Measurements from ENCODE around the gene CRYBG1.
A peak's percentile ranks its signal among the peaks of the same experiment; 100 is the strongest.

CRYBG1 gene, protein sequence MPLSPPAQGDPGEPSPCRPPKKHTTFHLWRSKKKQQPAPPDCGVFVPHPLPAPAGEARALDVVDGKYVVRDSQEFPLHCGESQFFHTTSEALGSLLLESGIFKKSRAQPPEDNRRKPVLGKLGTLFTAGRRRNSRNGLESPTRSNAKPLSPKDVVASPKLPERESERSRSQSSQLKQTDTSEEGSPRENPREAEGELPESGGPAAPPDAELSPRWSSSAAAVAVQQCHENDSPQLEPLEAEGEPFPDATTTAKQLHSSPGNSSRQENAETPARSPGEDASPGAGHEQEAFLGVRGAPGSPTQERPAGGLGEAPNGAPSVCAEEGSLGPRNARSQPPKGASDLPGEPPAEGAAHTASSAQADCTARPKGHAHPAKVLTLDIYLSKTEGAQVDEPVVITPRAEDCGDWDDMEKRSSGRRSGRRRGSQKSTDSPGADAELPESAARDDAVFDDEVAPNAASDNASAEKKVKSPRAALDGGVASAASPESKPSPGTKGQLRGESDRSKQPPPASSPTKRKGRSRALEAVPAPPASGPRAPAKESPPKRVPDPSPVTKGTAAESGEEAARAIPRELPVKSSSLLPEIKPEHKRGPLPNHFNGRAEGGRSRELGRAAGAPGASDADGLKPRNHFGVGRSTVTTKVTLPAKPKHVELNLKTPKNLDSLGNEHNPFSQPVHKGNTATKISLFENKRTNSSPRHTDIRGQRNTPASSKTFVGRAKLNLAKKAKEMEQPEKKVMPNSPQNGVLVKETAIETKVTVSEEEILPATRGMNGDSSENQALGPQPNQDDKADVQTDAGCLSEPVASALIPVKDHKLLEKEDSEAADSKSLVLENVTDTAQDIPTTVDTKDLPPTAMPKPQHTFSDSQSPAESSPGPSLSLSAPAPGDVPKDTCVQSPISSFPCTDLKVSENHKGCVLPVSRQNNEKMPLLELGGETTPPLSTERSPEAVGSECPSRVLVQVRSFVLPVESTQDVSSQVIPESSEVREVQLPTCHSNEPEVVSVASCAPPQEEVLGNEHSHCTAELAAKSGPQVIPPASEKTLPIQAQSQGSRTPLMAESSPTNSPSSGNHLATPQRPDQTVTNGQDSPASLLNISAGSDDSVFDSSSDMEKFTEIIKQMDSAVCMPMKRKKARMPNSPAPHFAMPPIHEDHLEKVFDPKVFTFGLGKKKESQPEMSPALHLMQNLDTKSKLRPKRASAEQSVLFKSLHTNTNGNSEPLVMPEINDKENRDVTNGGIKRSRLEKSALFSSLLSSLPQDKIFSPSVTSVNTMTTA (N-terminal part only)

DNA sequence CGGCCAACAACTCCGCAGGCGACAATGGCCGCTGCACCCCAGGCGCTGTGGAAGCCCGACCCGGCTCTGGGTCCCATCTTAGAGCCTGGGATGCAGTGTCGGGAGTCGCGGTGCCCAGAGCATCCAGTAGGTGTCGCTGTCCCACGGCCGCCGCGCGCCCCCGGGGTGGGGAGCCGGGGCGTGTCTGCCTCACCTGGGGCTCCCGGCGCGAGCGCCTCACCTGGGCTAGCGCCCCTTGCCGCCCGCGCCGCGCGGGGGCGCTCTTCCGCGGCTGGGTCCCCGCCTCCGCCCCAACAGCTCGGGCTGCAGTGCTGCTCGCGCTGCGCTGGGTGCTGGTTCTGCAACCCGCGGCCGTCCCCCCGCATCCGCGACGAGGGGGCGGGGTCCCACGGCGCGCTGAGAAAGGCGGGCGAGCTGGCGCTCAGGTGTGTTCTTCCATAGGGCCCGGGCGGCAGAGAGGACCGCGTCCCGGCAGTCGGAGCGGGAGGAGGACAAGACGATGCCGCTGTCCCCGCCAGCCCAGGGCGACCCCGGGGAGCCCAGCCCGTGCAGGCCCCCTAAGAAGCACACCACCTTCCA, at the start of gene CRYBG1:
CRYBG1 (plus strand) TSS at position 308 of the 579 bp plus-strand sequence; CDS start at position 500, 192 bp downstream.
- peak; percentile 61 for DNase-seq

DNA sequence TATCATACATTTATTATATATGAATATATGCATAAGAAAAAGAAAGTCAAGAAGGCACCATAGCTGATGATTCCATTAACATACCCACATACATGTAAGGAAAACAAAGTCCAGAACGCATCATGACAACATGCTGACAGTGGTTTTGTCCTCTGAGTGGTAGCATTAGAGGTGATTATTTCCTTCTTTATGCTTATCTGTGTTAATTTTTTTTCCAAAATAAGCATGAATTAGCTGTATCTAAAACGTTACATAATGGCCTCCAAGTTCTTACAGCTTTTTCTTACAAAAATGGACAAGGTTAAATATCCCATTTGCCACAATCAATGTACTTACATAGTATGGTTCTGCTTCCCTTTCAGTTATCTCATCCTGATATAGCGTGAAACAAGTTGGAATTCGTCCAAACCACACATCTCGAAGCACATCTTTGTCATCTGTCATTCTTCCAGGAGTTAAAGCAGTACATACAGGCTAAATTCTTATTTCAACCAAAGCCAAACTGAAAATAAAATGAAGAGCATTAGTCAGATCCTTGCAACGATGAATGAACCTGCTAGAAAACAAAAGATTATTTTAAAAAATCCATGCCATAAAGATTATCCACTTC, 44.6 kb upstream of the CRYBG1 start:
- DNase-seq = no peak

DNA sequence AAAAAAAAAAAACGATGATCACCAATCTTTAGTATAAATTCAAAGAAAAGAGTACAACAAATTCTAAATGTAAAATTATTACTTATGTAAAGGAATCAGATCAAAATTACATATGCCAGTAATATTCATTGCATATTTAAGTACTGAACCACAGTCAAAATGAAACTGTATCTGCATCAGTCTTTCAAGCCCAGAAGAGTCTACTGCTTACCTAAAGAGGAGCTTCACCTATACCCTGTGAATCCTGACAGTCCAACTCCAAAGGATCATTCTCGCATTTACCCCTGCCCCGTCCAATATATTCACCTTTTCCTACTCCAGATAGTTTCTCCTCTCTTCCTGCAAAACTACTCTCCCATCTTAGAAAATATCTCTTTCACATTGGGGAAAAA, 44.1 kb upstream of the CRYBG1 start:
- no peak for DNase-seq

DNA sequence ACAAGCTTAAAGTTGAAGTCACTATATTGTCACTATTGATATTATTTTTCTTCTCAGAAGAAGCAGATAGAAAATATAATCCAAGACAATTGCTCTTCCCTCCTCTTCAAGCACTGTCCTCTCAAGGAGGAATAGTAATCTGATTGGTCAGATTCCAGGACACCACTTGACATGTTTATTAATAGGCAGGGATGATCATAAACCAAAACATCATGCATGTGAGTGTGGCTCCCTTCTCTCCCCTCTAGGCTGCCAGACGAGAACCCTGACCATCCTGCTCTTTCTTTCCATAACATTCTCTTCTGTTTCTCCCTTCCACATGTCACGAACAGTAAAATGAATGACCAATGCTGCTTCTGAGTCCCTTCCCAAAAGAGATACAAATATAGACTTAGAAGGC, 42.5 kb upstream of the CRYBG1 start:
- no peak for DNase-seq

DNA sequence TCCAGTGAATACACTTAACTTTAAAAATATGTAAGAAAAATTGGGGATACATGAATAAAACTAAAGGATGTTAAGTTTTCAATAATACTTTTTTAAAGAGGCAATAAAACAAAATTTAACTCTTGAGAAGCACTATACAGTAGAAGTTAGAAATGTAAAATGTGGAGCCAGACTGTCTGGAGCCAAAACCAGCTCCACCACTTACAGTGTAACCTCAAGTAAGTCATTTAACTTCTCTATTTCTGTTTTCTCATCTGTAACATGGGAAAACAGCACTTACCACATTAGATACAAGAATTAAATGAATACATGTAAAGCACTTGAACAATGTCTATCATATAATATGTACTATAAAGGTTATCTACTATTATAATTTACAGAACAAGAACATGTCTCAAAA, 41.7 kb upstream of the CRYBG1 start:
- no peak for DNase-seq

DNA sequence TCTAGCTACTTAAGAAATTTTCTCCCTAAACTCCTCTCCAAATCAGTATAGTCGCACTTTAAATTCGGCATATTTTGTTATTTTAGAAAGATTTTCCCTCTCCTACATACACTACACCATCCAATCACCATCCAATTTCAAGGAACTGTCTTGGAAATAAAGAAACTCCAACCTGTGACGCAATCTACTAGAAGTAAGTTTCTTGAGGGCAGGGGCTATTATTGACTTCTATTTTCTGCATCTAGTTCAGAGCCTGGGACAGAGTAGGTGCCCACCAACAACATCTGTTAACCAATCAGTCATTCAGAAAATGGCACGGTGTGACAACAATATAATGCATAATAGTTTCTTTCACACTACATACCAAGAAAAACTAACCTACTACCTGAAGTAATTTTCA, 38.6 kb upstream of the CRYBG1 start:
- DNase-seq = no peak

DNA sequence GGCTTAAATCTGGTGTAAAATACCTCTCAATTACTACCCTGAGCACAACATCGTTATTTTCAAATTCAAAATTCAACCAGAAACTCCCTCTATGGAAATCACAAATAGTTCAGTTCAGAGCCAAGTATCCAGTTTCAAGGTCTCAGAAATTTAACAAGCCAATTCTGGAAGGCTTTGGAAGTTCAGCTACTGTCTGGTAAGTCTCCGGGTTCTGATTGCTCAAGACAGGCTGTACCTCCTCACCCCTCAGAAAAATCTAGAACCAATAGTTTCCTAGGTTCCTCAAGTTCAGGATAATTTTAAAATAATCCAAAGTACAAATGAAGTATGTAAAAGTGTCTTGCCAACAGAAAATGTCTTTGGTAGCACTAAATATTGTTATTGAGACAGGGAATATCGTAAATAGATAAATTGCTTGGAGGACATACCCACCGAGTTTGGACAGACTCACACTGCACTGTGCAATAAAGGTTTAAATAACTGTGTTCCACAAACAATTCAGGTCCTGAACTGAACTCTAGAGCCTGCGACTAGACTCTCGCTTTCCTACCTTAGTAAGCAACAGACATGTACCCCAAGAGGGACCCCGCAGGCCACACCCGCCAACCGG, 35.7 kb upstream of the CRYBG1 start:
- DNase-seq = no peak

DNA sequence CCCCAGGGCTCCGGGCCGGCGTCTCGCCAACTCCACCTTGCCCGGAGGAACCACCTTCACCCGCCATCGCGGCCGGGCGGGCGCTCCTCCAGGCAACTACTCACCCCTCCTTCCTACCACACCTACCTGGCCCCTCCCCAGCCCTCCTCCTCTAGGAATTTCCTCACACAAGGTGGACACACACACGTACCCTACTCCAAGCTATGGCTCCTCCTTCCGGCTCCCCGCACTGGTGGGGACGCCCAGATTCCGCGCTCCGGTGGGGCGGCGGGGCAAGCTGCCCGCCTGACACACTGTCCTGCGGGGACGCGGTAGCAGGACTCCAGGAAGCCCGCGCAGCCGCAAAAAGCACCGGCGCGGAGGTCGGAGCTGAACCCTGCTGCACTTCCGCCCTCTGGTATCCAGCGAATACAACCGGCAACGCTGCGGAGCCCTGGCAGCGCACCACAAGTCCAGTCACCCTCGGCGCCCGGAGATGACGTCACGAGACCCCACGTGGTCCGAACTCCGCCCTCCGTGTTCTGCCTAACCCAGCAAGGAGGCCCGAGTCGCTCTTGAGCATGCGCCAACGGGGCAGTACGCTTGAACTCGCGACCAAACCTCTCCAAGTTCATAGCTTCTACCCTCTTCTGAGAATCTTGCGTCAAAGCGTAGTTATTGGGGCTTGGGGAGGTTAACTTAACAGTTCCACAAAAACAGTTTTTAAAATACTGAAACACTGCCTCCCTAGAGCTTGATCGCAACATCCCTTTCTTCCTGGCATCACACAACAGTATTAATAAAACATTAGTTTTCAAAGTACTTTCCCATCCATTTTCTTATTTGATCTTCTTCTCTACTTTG, 35.0 kb upstream of the CRYBG1 start, which contains the start of gene ATG5:
ATG5 (minus strand) TSS at position 425 of the 843 bp plus-strand sequence. CDS start 9,552 bp downstream, outside the sequence.
- DNase-seq = peak; percentile 100

DNA sequence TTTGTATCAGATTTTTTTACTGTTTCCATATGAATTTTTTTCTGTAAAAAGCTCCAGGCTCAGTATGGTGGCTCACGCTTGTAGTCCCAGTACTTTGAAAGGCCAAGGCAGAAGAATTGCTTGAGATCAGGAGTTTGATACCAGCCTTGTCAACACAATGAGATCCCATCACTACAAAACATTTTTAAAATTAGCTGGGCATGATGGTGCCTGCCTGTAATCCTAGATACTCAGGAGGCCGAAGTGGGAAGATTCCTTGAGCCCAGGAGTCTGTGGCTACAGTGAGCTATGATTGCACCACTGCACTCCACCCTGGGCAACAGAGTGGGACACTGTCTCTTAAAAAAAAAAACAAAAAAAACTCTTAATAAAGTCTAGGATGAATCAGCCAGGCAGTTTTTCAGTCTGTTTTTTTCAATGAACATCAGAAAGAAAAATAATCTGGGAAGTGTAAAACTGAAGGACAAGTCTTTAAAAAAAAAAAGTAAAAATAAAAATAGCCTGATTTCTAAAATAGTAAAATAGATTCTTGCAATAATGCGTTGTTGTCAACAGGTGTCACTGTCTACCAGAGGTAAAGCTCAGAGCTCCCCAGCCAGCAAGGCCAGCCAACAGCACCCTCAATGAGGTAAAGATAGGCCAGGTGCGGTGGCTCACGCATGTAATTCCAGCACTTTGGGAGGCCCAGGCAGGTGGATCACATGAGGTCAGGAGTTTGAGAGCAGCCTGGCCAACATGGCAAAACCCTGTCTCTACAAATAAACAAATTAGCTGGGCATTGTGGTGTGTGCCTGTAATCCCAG, 25.7 kb upstream of the CRYBG1 start:
- DNase-seq = peak; percentile 45

DNA sequence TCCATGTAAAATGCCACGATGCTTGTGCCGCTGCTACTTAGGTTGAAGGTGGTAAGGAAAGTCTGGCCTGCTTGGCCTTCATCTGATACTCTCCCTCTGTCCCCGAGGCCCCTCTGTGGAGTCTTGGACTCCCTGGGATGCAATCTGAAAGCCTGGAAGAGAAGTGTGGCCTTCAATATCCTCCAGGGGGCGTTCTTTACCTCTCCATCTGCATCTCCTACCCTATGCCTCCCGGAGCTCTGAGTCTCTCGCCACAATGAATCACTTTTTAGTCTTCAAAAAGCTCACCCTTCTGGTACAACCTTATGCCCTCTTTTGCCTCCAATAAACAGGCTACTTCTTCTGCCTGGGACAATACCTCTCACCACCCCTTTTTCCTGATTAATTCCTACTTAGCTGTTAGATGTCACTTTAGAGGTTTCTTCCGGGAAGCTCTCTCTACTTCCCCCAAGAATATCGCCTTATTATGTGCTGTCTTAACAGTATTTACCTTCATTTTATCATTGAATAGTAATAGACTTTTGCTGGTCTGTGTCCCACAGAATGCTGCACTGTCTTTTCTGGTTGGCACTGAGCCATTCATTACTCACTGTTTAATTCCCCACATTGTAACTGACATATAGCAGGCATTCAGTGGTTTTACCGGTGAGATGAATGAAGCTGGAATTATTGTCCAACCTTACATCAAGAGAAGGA, 21.0 kb upstream of the CRYBG1 start:
- peak; percentile 33 for DNase-seq

DNA sequence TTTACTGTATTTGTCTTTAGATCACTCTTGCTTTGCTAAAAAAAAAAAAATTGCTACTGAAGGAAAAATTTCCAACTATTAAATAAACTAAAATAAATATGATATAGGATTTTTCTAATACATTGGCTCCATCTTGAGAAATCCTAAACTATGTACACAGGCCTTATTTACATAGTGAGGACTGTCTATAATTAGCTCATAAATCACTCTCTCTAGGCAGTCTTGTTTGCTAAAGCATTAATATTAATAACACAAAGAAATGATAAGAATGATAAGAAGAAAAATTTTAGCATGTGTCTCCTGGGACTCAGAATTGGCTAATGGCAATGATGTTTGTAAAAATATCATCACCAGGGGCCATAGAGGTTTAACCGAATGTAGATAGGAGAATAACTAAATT, 13.3 kb upstream of the CRYBG1 start:
- no peak for DNase-seq

DNA sequence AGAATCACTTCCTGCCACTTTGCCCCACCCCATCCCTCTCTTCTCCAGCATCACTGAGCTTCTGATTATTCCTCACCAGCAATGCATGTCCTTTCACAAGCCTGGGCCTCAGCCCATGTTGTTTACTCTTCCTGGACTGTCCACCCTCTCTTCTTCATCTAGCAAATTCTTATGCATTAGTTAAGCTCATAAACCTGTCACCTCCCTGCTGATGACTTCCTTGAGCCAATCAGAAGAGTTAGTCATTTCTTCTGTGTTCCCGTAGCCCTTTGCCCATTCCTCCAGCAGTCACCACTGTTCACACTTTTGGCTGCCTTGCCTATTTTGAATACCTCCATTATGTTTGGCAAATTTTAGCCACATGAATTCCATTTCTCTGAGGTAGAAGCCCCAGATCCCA, 4.1 kb upstream of the CRYBG1 start:
- no peak for DNase-seq

DNA sequence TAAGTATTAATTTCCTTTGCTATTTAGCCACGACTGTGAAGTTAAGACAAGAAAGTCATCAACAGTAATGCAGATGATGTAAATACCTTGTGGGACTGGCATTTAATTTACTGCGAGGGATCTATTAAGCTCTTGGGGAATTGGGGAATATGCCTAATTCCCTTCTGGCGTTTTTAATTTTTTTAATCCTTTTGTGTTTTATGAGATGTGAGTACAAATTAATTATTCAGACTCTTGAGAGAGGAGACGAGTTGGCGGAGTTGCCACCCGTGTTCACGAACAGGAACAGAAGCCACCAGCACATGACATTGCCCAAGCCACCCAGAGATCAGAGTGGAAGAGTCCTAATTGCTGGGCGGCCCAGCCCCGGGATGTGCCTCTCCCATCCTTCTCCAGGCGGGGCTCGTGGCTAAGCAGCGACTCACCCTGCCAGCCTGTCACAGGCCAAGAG, 533 bp upstream of the CRYBG1 start:
- no peak for DNase-seq

DNA sequence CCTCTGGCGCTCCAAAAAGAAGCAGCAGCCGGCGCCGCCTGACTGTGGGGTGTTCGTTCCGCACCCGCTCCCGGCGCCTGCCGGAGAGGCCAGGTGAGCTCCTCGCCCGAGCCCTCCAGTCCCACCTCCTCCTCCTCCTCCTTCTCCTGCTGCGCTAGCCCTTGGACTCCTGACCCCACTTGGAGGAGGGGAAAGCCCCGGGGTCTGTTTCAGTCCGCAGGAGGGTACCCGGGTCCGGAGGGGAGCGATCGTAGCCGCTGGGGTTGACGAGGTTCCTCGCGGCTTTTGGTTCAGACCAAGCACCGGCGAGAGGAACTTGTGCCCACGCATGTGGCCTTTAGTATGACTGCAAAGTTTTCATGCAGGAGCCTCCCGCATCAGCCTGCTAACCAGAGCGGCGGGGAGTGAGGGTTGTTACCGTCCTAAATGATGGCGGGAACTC, 493 bp downstream of the CRYBG1 start:
- peak; percentile 25 for DNase-seq

DNA sequence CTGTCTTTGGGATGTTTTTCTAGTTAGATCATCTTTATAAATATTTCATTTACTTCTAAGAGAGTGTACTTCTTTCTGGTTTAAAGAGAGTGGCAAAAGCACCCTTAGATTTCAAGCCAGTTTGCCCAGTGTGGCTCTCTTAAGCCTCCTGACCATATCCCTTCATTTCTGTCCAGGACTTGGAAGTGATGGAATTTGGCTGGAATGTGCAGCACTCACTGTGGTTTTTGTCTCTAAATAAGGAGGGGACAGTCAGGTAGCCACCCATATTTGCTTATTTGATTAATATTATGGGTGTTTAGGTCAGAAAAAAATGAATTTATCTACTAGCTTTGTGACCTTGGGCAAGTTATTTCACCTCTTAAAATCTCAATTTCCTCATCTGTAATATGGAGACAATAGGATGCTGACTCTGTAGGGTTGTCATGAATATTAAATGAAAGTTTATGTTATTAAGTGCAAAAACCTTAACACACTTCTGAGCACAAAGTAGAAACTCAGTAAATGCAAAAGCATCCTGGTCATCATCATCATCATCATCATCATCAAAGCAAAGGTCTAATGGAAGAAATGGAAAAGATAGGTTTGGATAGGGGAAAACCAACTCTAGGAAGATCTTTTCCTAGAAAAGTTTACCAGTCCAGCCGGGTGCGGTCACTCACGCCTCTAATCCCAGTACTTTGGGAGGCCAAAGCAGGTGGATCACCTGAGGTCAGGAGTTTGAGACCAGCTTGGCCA, 3.1 kb downstream of the CRYBG1 start:
- no peak for DNase-seq

DNA sequence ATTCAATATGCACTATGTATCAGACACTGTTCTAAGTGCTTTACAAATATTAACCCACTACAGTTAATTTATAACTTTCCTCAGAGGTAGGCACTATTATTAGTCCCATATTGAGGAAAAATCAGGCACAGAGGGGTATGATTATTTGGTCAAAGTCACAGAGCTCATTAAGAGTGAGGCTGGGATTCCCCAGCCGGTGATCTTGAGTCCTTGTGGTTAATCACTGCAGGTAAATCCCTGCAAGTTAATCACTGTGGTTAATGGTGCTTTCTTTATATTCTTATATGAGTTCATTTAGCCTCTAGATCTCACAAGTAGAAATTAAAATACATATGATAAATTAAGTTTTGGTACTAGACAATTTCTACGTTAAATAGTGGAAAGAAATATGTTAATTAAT, 9.2 kb downstream of the CRYBG1 start:
- DNase-seq = no peak

DNA sequence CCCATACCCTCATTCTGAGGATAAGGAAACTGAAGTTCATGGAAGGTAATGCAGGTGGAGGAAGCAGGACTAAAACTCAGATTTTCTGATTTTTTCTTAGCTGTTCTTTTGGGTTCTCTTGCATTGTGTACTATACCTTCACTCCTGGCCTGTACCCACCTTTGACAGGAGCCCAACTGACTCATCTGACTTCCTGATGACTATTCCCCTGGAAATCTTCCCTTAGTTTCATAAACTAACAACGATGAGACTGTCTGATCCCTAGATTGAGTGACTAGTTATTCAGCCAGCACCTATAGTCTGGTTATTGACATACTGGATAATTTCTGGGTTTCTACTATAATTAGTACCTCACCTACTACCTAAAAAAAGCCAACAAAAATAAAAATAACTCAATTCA, 10.1 kb downstream of the CRYBG1 start:
- DNase-seq = no peak

DNA sequence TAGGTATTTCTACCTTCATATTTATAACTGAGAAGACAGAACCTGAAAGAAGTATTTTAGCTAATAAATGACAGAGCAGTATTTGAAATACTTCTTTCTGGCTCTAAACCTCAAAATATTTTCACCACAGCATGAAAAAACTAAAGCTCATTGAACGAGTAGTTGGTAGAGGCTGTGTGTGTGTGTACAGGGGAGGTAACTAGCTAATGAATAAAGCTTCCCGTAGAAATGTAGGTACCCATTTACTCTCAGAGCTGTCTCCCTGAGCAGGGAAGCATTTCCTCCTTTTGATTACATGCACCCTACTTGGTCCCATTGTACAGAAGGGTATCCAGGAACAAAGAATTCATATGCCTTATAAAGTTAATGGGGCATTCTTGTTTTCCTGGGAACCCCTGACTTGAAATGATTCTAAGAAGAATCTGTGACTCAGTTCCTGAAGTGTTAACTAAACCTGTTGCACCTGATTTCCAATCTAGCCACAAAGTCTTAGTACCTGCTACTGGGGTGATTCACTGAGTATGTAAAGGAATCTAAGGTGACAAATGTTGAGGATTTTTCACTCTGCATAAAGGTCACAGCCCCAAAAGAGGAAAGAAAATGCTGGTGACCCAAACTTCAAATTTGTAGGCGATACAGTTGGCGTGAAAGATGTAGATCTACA, 12.5 kb downstream of the CRYBG1 start:
- DNase-seq = no peak

Measured in activated naive CD4-positive, alpha-beta T cell treated with anti-CD3 and anti-CD28 coated beads, Interleukin-2, amount 50 U/mL, for 16 hours (primary cell).